ENCODE data around the gene MAP1LC3B.

The MAP1LC3B gene

GRCh38 chr16:87391950-87392820 lies at the start of gene MAP1LC3B:
Gene MAP1LC3B (plus strand): TSS chr16:87392336. CDS start chr16:87392428, 92 bp downstream.
- DNase-seq: peak; percentile 92

GRCh38 chr16:87342504-87342903 lies 49.6 kb upstream of the MAP1LC3B start:
- DNase-seq: no peak

GRCh38 chr16:87342978-87343752 lies 49.0 kb upstream of the MAP1LC3B start:
- DNase-seq: no peak

DNA sequence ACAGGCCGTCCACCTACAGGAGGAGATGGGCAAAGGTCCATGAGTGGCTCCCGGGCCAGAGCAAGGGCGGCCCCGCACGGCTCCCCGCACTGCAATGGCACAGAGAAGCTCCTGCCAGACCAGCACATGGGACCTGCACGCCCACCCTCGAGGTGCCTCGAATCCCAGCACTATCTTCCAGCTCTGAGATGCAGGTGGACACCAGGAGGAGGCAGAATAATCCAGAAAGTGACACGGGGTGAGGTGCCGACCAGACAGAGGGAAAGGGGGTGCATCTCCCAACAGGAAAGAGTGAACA lies 48.4 kb upstream of the MAP1LC3B start:
- no peak for DNase-seq

GRCh38 chr16:87344165-87344930 lies 47.8 kb upstream of the MAP1LC3B start:
- DNase-seq: no peak

DNA sequence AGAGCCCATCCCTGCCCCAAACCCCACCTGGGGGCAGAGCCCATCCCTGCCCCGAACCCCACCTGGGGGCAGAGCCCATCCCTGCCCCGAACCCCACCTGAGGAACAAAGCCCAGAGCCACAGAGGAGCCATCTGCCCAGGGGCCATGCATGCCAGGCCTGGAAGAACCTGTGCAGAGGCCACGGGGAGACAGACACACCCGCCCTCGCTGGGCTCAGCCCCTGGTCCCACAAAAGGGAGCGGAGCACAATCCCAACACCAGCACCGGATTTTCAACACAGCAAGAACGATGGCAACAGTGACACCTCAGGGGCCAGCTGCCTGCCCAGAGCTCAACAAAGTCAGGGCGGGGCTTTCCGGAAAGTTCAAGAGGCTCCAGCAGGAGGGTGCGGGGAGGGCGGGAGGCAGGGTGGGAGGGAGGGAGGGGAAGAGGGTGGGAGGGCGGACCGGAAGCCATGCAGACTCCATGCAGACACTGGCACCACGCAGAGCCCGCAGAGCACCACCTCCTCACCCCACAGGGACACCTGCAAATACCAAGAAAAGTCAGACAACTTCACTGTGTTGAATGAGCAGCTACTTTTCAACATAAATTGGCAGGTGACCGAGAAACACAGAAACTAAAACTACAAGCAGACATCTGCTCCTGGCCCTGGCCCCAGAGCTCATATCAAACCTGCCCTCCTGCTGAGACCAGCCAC lies 47.1 kb upstream of the MAP1LC3B start:
- no peak for DNase-seq

DNA sequence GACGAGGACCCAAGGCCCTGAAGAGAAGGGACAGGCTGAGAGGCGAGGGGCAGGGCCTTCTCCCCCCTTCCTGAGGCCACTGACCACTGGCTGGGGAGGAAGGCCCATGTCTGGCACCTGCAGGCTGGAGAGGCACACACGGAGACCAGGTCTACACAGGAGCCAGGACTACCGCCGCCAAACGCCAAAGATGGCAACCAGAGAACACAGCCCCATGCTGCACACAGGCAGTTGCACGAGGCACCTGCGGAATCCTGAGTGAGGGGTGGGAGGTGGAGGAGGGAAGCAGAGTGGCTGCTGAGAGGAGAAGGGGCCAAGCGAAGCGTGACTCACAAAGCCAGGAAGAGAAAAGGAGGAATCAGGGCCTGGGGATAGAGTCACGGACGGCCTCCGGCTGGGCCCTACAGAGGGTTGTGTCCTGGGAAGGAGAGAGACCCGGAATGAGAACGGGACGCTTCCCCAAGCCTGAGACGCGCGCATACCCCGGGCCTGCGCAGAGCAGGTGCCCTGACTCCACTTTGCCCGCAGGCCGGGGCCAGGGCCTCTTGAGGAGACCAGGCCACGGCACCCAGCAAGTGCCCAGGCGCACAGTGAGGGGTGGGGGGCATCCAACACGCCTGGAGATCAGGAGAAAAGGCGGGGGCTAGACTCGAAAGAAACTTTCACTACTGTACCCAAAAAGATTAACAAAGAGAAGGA lies 46.3 kb upstream of the MAP1LC3B start:
- DNase-seq: no peak

- DNase-seq: no peak
These were observed 45.5 kb upstream of the MAP1LC3B start for GRCh38 chr16:87346517-87347060.

DNA sequence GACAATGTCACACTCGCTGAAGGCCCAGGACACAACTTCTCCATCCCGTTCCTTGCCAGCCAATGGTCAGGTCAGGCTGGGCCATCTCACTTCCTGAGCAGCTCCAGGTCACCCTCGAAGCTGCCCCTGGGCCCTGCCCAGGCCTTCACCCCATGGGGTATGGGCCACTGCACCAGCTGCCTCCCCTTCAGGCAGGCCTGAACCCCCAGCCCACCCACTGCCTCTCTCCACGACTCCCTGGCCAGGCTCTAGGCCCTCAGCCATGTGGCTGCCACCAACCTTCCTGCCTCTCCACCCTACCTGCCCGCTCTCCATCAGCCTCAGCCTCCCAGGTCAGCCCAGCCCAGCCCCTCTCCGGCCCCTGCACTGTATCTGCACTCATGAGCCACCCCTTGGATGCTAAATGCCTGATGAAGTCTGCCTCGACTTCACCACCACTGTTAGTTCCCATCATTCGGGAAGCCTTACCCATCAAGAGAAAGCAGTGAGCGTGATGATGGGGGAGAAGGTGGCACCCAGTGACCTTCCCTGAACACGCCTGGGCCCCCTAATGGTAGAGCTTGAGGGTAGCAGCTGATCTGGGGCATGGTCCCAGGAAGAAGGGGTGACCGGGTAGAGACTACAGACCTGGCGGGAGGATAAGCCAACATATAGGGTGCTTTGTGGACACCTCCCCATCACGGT lies 44.1 kb upstream of the MAP1LC3B start:
- no peak for DNase-seq

DNA sequence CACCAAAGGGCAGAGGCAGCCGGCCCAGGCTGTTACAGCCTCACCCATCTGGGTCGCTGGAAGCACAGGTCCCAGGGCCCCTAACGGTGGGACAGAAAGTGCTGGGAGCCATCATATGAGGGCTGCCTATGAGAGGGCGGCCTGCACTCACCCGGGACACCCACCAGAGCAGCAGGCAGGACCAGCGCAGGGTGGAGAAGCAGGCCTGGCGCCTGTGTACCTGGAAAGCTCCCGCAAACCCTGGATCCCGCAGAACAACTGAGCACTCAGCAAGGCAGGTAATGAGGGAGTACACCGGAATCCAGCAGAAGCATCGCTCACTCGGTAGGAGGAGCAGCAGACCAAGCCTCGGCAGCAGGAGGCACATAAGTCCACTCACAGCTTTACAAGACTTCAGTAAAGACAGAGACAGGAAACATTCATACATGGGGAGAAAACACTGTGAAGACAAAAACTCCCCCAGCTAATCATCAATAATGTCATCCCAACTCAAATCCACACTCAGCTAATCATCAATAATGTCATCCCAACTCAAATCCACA lies 43.4 kb upstream of the MAP1LC3B start:
- no peak for DNase-seq

DNA sequence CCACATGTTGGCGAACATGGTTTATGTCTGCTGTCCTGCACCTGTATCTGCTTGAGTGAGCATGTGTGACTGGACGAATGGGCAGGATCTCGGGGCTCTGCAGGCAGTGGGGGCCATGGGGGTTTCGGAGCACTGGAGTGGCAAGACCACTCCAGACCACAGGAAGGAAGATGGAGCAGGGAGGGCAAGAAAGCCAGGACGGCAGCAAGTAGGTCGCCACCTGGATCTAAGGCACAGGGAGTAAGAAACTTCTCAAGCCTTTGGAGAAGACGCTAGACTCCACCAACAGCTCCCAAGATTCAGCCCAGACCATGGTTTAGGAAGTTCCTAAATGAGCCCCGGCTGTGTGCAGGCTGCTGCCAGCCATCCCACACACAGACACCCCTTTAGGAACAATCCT lies 42.1 kb upstream of the MAP1LC3B start:
- DNase-seq: no peak

- DNase-seq: no peak
These were observed 41.3 kb upstream of the MAP1LC3B start for GRCh38 chr16:87350681-87351319.

- DNase-seq: no peak
These were observed 40.8 kb upstream of the MAP1LC3B start for GRCh38 chr16:87351320-87351698.

GRCh38 chr16:87352818-87353217 lies 39.3 kb upstream of the MAP1LC3B start:
- DNase-seq: no peak

- DNase-seq: no peak
These were observed 38.5 kb upstream of the MAP1LC3B start for GRCh38 chr16:87353613-87354012.

GRCh38 chr16:87356491-87356853 lies 35.7 kb upstream of the MAP1LC3B start:
- DNase-seq: no peak

DNA sequence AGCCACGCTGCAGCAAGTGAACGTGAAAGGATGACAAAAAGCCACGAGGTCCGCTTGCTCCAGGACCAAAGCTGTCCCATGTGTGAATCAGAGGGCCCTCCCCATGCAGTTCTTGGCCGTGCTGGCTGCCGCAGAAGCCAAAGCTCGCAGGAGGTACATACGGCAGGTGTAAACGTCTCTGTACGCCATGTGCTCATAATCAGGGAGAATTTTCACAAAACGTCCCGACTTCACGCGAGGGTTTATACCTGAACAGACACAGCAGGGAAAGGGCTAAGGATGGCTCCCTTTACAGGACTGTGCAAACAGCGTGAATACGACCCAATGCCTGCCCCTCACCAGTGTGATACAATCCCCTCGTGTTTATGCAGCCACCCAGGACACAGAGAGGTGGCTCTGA lies 33.9 kb upstream of the MAP1LC3B start:
- DNase-seq: no peak

GRCh38 chr16:87358696-87359095 lies 33.4 kb upstream of the MAP1LC3B start:
- DNase-seq: no peak

- no peak for DNase-seq
These were observed 33.0 kb upstream of the MAP1LC3B start for GRCh38 chr16:87359121-87359520.

DNA sequence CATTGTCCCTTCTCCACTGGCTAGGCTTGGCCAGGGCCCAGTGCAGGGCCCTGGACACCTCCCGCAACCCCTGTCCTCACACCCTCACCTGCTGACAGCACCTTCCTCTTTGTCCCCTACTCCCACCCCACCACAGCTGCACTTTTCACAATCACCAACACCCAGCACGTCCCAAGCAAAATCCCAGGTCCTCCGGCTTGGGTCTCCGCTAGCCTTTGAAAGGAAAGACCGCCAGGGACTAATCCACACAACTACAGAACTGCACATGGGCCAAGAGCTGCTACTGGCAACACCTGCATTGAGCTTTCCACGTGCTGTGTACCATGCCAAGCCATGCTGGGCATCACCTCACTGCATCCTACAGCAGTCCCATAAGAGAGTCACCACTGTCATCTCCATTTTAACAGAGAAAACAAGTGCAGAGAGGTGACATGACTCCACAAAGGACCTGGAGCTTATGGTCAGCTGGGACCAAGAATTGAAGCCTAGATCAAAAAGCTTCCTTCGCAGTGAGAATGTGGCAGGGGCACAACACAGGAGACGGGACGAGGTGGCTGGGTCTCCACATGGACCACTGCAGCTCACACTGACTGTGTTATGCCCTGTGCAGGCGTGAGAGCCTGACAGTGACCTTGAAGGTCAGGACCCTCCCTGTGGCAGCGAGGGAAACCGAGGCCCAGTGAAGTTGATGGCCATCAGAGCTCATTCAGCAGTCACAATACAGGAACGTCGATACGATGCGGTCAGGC lies 31.1 kb upstream of the MAP1LC3B start:
- no peak for DNase-seq
